Stimulated activated naive CD4-positive, alpha-beta T cell treated with Interleukin-2 at 50 U/mL for 16 hours (primary cell): ENCODE measurements around the gene SLC22A3.
"Not testable (repeated sequence)": the region's sequence is repeated elsewhere in the genome, so short reads cannot be mapped to it uniquely, and the experiment has no call there.

Source experiments
- DNase-seq: peaks from one replicate; lab custom pipeline; 2025; lab: John Stamatoyannopoulos, UW

Gene SLC22A3

DNA sequence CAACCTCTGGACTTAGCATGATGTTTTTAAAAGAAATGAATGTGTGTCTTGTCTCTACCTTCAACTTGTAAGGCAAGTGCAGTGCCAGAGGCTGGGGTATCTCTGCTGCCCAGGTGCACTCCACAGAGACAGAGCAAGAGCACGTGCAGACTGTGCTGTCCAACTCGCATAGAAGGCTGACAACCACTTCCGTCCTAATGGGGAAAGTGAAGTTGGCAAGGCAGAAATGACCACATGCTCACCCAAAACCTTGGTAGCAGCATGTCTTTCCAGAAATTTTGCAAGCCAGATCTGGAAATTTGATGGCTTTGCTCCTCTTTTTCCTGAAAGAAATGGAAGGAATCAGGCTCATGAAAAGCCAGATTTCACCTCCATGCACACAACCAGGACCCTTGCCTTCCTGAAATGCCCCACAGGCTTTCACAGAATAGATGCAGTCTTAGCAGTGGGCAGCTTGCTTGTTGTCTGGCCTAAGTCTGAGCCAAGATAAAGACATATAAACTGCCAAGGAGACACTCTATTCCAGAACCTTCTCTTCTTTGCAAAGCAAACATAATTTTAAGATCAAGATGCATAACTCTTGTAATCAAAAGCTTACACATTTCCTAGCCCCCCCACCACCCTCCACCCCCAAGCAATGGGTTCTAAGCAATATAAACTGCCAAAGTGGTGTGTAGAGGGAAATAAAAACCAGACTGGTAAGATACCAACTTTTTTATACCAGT lies 26.8 kb downstream of the SLC22A3 start:
- DNase-seq, result no peak

DNA sequence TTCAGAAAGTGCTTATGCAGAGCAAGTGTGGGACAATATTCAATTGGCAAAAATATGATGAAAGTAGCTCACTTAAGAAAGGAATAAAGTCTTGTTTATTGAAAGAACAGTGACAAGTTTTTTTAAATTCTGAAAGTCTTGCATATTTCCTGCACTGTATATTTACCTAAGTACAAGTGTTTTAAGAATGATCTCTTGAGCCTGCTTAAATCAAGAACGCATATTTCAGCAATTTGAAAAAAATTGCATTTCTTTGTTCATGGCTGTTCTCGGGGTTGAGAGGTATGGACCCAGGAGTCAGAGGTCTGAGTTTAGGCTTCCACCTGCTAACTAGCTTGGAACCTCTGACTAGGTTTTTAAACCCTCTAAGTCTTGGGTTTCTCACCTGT lies 27.4 kb downstream of the SLC22A3 start:
- DNase-seq, result no peak

DNA sequence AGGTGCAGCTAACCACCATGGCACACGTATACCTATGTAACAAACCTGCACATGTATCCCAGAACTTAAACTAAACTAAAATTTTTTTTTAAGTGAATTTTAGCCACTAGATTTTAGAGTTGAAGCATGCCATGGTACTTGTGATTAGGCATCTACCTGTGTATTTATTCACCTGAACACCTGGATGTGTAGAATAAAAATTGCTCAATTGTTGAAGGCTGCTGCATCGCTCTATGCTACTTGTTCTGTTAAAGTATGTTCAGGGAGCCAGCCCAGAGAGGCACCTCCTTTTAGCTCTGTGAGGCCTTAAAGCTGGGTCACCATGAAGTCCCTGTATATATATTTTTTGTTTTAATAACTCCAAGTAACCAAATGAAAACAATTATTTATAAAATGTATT lies 28.3 kb downstream of the SLC22A3 start:
- DNase-seq, result no peak

DNA sequence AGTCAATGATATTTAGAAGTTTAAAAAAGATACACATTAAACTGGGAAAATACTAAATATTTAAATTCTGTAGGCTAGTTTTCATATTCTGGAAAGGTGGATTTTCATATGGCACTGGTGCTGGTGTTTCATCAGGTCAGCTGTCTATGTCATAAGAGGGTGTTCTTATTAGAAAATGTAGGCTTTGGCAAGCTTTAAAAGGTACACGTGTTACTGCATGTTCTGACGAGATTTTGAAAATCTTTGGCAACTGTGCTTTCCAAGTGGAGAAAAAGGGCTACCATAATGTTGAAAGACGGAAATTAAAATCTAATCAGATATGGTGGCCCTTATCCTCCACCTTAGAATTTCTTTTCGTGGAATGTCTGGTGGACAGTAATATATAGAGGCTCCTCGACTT lies 30.0 kb downstream of the SLC22A3 start:
- DNase-seq, result no peak

DNA sequence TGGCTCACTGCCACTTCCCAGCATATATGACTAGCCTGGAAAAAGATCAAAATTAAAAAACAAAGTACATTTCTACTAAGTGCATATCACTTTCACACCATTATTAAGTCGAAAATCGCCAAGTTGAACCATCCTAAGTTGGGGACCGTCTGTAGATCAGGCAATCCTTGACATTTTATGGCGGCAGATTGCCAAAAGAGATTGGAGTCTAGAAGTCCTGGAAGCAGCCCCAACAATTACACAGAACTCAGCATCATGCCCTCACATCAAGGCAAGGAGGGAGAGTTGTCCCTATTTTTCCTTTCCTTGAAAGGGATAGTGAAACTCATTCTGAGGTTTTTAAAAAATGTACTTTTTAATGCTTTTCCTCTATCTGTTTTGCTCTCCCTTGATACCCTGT lies 30.7 kb downstream of the SLC22A3 start:
- no peak for DNase-seq

DNA sequence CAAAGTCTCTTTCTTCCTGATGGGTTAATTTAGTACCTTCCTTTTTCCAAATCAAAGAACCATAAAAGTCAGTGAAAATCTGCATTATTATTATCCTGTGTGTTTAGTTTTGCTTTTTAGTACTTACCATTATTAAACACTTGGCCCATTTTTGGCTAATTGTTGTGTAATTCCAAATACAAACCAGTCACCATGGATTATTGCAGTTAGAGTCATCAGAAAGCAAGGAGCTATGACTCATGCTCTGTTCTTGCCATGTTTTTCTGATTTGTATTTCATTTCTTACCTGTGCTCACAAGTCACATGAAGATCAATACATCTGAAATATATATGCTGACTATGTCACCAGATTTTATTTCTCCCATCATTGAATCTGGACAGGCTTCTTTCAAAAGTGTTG lies 31.3 kb downstream of the SLC22A3 start:
- no peak for DNase-seq

DNA sequence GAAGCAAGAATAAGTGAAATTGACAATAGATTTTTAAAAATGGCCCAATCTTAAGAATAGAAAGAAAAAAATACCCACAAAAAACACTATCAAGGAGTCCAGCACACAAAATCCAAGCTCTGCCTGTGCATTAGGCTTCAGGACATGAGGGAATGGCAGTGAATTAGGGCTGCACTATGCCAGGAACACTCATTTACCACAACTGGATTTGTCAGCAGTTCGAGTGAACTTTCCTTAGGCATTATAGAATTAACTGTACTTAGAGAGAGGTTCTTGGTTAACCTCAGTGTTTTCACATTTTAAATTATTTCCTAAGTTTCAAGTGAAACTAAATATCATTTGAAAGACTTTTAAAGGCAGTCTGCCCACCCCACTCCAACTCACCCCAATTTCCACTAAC lies 34.8 kb downstream of the SLC22A3 start:
- no peak for DNase-seq

DNA sequence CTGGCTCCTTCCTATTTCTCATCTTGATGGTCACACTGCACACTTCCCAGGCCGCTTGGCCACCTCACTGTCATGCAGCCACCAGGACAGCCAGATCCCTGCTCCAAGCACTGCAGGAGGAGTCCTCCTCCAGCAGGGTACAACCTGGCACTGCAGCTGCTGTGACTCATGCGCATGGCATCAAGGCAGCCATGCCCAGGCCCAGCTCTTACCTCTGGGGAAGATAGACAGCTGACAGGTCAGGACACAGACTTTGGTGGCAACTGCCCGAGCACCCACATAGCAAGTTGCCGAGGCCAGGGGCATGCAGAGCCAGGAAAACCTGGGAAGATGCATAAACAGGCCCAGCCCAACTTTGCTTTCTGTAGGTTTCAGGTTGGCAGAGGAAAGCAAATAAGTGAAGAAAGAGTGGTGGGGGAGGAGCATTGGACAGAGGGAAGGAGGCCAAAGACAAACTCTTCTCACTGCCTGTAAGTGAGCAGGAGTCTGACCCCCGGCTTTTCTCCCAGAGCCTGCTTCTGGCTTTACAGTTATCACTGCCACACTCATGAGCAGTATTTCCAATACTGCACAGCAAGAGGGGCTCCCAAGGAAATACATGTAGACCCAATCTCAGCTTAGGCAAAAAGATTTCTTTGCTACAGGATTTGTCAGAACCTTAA lies 38.8 kb downstream of the SLC22A3 start:
- DNase-seq, result no peak

DNA sequence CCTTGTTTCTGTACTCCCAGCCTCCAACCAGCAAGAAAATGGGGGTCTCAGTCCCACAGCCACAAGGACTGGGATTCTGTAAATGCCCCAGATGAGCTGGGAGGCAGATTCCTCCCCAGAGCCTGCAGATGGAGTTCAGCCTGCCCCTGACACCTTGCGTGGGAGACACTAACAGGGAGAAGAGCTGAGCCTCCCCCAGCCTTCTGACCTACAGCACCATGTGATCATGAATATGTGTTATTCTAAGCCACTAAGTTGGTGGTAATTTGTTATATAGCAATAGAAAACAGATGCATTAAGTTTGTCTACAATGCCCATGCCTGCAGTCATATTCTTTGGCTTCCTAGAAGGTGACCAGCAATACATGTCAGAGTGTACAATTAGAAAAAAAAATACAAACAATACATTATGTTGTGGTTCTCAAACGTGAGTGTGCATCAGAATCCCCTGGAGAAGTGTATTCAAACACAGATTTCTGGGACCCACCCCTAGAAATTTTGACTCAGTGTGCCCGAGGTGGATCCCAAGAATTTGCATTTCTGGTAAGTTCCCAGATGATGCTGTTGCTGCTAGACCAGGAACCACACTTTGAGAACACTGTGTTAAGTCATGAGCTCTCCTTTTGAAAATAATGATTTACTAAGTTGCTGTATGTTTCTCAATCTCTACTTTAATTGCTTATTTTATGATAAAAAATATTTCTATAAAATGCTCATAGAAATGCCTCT lies 39.9 kb downstream of the SLC22A3 start:
- no peak for DNase-seq

DNA sequence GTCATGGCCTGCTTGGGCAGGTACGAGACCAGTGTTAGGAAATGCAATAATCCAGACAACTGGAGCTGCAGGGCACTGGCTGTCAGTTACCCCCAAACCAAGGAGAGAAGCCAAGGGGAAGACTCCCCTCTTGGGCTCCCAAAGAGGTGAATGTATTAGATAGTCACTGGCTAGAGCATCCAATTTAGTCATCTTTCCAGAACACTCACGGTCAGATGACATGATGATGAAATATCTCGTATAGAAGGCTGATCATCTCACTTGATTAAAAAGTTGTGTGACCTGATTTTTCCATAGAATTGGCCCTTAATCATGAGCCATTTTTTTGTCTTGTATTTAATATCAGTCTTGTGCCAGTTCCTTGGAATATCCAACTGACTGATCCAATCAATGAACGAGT lies 40.7 kb downstream of the SLC22A3 start:
- no peak for DNase-seq

DNA sequence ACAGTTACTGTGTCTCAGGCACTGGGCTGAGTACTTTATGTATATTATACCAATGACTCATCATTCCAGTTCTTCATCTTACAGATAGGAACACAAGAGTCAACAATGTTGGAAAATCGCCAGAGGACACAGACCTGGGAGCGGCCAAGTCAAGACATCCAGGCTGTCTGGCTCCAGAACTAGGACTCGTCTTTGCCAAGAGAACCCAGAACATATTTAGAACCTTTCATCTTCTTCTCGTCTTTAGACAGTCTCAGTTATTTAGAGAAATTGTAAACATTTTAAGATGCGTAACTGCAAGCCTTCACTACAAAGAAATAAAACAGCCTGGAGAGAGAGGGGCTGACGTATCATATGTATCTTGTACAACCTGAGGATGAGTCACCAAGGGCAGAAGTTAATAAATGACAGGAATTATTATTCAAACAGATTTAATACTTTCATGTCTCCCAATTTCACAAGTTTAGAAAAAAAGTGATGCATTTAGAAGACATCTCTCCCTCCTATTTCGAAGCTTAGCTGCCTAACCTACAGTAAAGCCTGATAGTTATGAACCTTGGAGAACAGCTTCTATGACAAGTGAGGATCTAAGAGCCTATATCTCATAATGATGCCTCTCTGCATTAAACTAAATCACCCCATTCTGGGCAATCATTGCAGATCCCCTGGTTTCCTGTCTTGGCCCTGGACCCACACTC lies 43.4 kb downstream of the SLC22A3 start:
- DNase-seq, result no peak

DNA sequence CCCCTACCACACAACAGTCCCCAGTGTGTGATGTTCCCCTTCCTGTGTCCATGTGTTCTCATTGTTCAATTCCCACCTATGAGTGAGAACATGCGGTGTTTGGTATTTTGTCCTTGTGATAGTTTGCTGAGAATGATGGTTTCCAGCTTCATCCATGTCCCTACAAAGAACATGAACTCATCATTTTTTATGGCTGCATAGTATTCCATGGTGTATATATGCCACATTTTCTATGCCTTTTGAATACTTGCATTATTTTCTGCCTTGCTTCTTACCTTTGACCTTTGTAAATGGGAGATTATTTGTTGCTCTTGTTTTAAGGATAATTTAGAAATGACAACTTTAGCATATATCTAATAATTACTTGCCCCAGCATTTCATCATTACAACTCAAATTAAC lies 45.3 kb downstream of the SLC22A3 start:
- DNase-seq, result not testable (repeated sequence)

DNA sequence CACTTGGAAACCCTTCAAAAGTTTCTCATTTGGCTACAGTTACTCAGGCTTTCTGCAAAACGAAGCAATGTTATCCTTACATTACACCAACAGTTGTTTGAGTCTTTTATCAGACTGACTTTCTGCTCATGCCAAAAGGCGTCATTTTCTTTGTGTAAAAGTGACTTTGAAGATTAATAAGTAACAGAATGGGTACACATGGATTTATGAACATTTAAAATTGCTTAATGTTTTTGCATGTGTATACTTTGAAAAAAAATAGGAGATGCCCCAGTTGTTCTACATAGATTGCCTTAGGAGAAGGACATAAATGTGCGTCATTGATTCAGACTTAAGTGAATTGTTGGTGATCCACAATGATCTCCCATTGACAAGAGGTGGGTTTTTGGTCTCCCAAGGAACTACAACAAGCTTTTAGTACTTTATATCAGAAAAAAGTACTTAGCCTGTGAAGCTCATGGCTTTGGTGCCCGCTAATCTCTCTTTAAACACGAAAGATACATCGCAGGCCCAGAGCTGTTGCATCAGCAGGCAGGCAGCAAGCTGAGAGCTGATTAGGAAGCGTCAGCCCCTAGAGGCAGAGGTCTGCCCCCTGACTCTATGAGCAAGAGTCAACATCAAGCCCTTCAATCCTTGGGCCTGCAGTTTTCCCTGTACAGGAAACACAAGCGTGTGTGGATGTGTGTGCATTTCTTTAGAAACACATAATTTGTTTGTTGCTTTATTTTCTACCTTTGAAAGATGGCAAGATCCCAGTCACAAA lies 45.9 kb downstream of the SLC22A3 start:
- DNase-seq, result no peak

DNA sequence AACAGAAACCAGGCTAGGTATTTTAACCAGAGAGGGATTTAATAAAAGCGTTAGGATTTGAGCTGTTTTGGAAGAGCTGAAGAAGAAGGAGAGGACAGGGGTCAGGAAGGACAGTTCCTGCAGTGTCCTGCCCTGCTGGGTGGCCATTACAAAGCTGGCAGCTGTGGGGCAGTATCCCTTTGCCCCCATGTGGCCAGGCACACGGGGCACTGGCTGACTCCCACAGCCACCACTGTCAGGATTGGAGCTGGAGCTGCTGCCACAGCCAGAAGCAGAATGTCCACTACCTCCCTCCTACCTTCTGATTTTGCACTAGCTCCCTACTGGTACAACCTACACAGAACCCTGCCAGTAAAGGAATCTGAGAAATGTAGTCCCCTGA lies 46.5 kb downstream of the SLC22A3 start:
- no peak for DNase-seq

DNA sequence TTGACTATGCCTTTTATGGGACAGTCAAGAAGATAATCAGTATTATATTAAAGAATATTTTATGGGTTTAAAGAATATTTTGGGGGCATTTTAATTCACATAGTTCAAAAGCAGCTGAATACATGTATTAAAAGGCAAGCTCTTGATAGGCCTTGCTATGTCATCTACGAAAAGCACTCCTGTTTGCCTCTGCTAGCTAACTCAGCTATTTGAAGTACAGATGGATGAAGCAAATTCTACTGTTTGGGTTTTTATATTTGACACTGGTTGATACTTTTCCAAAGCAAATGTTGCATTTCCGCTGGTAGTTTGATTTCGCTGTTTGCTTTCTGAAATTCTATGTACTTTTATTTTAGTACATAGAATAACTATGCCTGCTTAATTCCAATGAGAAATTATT lies 47.0 kb downstream of the SLC22A3 start:
- DNase-seq, result no peak

DNA sequence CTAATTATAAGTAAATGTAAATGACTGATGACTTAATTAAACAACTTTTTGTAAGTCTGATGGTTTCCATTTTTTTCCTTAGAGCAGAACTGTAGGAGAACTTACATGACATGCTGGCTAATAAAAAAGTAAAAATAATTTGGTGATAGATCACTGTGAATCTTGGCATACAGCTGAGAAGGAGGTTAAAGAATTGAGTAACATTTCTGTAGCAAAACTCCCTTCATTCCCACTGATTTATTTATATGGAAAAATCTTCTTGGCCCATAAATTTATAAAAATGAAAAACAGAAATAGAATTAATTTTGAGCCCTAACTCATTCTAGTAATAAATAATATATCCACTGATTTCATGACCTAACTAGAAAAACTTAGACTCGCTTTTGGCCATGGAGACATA lies 48.1 kb downstream of the SLC22A3 start:
- no peak for DNase-seq

DNA sequence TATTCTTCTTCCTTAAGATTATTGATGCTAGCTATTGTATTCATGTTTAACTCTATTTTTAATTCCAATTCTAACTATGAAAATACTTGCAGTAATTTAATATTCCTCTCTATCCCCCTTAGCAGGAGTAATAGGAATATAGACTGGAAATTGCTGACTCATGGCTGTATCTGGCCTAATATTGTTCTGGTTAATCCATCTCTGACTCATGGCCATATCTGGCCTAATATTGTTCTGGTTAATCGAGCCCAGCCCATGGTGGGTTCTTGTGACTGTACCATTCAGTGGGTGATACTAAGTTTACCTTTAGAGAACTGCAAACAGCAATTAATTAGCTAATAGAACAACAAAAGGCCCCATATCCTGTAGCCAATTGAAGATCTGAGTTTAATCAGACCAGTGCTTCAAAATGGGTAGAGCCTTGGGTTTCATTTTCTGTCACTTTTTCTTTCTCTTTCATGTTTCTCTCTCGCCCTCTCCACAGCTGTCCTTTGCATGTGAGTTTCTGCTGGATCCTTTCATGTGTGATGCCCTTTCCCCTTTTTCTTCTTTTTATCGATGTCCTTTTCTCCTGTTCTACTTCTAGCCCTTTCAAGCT lies 50.6 kb downstream of the SLC22A3 start:
- DNase-seq, result no peak

DNA sequence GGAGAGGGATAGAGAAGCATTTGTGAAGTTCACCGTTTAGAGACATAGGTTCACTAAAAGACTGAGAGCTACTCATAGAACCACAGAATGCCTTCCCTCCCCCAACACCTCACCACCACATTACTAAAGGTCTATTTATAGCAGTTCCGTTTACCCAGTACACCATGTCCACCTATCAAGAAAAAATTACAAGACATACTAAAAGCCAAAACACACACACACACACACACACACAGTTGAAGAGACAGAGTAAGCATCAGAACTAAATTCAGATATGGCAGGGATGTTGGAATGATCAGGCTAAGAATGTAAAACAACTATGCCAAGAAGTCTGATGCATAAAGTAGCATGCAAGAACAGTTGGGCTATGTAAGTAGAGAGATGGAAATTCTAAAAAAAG lies 52.3 kb downstream of the SLC22A3 start:
- DNase-seq, result no peak

DNA sequence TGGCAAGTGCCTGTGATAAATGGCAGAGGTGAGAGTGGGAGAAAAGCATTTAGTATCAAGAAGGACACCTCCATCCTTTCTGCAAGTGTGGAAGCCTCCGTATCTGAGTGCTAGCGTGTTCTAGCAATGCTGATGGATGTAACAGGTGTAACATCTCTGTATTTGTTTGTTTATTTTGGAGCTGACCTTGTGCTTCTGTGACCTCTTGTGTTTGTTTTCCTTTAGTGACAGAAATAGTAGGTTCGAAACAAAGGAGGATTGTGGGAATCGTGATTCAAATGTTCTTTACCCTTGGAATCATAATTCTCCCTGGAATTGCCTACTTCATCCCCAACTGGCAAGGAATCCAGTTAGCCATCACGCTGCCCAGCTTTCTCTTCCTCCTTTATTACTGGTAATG lies 60.4 kb downstream of the SLC22A3 start:
- no peak for DNase-seq

DNA sequence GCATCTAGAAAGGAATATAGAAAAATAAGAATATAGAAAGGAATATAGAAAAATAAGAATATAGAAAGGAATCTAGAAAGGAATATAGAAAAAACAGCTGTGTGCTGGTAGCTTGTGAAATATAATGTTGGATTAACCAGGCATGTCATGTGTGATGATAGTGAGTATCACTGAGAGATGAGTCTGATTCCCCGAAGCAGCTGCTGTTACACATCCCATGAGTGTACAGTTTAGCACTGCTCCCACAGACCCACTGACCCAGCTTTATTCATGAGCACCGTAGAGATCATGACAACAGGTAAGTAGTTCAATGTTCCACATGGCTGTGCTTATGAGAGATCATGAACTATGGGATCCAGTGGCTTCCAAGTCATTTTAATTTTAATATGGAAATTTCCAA lies 64.8 kb downstream of the SLC22A3 start:
- no peak for DNase-seq

DNA sequence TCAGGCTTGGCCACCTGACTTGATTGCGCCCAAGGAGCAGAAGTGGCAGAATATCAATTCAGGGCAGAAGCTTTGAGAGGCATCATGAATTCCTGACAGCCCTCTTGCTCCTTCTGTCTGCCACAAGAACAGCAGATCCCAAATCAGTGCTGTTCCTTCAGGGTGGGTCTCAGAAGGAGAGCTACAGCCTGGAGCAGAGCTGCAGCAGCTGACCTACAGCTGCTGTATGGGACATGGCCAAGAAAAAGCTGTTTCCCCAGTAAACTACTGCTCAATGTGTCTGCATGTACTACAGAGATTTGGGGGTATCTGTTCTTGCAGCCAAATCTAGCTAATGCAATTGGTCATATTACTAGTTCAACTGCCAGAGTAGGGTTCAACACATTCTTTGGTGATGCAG lies 69.0 kb downstream of the SLC22A3 start:
- no peak for DNase-seq

DNA sequence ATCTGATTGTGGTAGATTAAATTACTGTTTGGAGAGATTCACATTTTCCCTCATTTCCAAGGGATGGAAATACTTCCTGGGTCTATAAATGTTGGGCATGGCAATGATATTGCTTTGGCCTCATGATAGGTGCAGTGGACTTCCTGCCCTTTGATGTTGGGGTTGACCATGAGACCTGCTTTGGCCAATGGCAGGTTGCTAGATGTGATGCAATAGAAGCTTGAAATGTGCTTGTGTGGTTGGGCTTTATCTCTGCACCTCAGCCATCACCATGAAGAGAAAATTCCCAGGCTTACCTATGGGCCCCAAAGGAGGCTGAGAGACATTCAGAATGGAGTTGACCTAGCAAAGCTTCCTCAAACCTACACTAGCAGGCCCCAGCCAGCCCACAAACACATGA lies 69.4 kb downstream of the SLC22A3 start:
- DNase-seq, result no peak
